Measurements from ENCODE around the gene GPA33.

The GPA33 gene

DNA sequence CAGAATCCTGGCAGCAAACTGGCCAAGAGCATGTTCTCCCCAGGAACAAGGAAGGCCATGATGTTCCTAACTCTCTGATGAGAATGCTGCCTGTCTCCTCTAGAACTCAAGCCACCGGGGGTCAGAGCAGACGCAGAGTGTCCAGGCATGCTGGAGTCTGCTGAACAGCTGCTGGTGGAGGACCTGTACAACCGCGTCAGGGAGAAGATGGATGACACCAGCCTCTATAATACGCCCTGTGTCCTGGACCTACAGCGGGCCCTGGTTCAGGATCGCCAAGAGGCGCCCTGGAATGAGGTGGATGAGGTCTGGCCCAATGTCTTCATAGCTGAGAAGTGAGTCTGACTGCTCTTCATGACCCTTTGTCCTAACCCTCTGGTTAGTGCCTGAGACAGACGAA lies 27.0 kb upstream of the GPA33 start:
- DNase-seq, result no peak

DNA sequence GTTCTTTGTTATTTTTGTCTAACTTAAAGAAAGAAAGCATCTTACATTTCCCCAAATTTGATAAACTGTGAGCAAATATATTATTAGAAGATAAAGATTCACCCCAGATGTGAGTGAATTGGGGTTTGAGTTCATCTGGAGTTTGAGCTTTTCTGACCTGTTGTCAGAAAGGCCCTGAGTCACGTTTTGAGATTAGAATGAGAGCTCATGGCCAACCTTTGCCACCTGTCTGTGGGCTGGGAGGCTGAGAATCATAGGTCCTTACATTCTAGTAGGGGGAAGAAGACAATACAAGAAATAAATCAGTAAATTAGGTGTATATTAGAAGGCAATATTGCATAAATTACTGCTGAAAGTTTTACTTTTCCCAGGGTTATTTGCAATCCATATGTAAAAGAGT lies 26.0 kb upstream of the GPA33 start:
- no peak for DNase-seq

GRCh38 chr1:167115655-167116054 lies 25.5 kb upstream of the GPA33 start:
- no peak for DNase-seq

- no peak for DNase-seq
These were observed 24.5 kb upstream of the GPA33 start for GRCh38 chr1:167114725-167115124.

GRCh38 chr1:167111868-167112709 lies 21.9 kb upstream of the GPA33 start:
- no peak for DNase-seq

- no peak for DNase-seq
These were observed 20.4 kb upstream of the GPA33 start for GRCh38 chr1:167110586-167110985.

- no peak for DNase-seq
These were observed 18.9 kb upstream of the GPA33 start for GRCh38 chr1:167109125-167109524.

DNA sequence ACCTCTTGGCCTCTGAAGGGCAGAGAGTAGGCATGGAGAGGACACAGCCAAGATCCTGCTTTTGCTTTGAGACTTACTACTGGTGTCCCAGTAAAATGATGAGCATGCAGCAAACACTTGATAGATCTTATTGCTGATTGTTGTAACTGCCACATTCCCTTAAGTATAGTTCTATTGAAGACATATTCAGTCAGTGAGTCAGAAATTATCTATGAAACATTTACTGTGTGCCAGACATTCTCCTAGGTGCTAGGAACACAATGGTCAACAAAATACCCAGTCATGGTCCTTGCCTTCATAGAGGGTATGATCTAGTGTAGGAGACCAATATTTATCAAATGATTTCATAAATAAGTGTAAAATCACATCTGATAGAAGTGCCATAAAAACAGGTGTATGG lies 17.3 kb upstream of the GPA33 start:
- DNase-seq, result no peak

DNA sequence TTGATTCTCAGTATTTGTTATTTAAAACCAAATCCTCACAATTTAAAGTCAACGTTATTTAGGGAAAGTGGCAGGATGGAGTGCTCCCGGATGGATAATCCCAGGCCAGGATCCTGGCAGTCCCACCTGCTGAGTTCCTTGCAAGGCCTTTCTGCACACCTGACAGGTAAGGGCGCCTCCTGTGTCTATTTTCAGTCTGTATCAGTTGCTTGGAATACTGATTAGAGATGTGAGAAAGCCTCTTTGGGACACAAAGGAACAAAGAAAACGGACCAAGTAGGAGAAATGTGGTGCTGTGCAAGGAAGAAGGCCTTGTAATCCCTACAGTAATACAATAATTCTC lies 15.9 kb upstream of the GPA33 start:
- no peak for DNase-seq

GRCh38 chr1:167105271-167106118 lies 15.3 kb upstream of the GPA33 start:
- DNase-seq, result no peak

DNA sequence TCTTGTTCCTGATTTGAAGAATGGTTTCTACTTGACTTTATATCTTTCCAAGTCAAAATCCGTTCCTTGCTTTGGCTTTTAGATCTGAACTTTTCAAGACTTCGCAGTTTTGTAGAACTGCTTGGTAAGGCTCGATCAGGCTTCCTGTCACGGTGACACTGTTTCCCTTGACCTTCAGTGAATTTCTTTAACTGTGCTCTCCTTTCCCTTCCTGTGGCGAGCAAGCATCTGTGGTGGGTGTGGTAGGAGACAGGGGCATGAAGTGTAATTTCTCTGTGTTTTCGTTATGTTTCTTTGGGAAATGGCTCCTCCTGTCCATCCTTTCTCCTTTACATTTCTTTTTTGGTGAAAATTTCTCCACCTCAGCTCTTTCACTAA lies 14.1 kb upstream of the GPA33 start:
- no peak for DNase-seq

- no peak for DNase-seq
These were observed 12.9 kb upstream of the GPA33 start for GRCh38 chr1:167102906-167103573.

DNA sequence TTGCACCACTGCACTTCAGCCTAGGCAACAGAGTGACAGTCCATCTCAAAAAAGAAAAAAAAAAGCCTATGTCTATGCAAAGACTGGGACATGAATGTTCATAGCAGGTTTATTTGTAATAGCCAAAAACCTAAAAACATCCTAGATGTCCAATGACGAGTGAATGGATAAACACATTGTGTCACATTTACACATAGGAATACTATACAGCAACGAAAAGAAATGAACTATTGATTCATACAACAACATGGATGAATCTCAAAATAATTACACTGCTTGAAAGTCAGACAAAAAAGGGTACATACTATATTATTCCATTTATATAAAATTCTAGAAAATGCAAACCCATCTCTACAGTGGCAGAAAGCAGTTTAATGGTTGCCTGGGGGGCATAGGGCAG lies 11.6 kb upstream of the GPA33 start:
- no peak for DNase-seq

DNA sequence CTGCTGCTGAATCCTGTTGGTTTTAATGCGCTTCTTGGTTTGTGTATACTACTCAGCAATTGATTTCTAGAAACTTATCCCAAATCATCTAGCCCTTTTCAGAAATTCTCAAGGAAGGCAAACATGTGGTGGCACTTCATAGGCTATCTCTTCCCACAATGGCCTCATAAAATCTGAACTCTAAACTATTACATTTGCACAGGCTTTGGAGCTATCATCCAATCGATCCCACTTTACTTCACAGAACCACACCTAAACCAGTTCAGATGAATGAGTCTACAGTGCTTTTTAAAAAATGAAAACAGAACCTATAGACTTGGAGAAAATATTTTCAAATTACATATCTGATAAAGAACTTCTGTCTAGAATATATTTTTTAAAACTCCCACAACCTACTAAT lies 10.6 kb upstream of the GPA33 start:
- no peak for DNase-seq

- no peak for DNase-seq
These were observed 9.7 kb upstream of the GPA33 start for GRCh38 chr1:167099851-167100250.

DNA sequence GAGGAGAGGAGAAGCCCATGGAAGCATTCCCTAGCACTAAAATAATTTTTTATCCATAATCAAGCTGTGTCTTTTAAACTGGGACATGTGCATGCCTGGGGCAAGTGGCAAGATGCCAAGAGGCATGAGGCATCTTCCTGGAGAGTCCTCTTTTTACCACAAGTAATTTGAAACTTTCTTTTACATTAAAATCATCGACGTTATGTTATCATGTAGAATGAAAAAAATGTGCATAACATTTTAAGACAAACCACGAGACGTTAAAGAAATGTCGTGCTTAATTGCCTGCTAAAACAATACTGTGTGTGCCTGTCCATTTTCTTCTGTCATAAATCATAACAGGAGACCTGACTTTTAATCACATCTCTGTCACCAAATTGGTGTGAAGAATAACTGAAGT lies 5.2 kb upstream of the GPA33 start:
- peak; percentile 85 for DNase-seq

DNA sequence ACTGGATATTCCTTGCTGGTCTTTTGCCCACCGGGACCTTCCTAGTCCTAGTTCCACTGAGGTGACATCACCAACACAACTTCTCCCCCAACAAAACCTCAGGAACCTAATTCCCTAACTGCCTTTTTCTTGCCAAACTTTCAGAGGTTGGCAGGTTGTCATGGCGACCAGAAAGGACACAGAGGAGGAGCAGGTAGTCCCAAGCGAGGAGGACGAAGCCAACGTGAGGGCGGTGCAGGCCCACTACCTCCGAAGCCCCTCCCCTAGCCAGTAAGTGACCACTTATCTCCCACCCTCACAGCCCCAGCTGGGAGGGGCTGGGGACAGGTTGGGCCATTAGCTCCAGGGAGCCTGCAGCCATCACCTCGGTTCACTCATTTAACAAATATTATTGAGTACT lies 4.5 kb upstream of the GPA33 start:
- no peak for DNase-seq

DNA sequence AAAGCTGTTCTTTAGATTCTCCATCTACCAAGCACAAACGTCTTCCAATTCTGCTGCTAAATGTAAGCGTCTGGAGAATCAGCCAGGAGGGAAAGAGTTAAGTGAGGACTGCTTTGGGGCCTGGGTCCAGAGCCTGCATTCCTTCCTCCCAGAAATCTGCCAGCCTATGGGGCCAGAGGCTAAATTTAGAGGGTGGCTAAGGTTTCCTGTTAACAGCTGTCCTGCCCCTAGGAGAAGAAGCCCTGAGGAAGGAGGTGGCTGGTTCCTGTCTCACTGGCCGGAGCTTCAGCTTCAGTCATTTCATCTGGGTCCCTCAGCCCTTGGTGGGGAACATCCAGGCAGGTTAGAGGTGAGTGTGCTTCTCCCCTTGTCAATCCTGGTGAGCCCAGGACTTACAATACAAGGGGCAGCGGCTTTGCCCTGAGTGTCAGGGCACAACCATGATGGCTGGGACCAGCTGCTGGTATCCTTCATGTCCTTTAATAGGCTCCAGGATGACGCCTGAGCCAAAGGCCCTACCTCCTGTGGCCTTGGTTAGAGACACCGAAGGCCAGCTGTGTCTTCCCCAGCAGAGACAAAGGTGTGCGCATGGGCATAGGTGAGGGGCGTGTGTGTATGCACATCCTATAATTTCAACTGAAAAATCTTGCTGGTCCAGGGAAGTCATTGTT lies 3.8 kb upstream of the GPA33 start, which contains the start of gene STYXL2:
Gene STYXL2 (plus strand): TSS at position 230 of the 671 bp plus-strand sequence. CDS start 775 bp downstream, outside the sequence.
- DNase-seq, result no peak

GRCh38 chr1:167092653-167093052 lies 2.5 kb upstream of the GPA33 start:
- DNase-seq, result no peak

DNA sequence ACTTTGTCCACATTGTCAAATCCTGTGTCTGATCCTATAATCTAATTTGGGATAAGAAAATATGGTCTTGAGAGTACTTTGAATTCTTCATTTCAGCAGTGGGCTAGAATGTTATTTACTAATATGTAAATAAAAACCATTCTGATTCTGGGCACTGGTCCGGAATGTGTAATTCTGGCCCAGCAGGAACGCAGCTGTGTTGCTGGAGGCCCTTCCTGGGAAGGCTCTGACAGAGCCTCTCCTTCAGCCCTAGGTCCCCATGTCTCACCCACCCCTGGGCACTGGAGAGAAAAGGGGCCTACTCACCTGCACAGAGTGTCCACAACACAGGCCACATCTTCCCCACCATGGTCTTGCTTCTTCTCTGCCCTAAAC lies 251 bp downstream of the GPA33 start:
- DNase-seq, result no peak

GRCh38 chr1:167088746-167089417 lies 1.3 kb downstream of the GPA33 start:
- no peak for DNase-seq

GRCh38 chr1:167086768-167087167 lies 3.4 kb downstream of the GPA33 start:
- DNase-seq, result no peak
